HepG2 (cell line): ENCODE results near the gene EVC. TPM values are rescaled to one million over a fixed set of nuclear protein-coding genes. Genes with fewer than 3 reads are reported as not detected.
A peak's percentile ranks its signal among the peaks of the same experiment; 100 is the strongest.

Experiments used
- ATAC-seq: fragments of 200-7000 bp; cut with Tn5 transposase; 3 replicates; pipeline ENCODE4 v1.9.1; 2020; ENCODE audit warnings: mild to moderate bottlenecking, moderate library complexity
- BruUV-seq: library from RNA; stranded (reverse); fragments of 400-500 nt; replicated peaks from 2 replicates; lab custom pipeline; 2021; lab: Mats Ljungman, UMichigan
- CTCF ChIA-PET: fragments of 300-600 bp; formaldehyde crosslinking; extraction: SDS; loops from one replicate; lab custom pipeline; 2021; ENCODE audit warnings: low total read pairs, inconsistent platforms, low intra/inter-chr PET ratio; lab: Yijun Ruan, JAX
- POLR2A ChIA-PET: fragments of 350-600 bp; sonication (Branson Sonifier 250); formaldehyde crosslinking; loops from one replicate; lab custom pipeline; 2020; ENCODE audit warnings: antibody characterized with exemption, inconsistent platforms; lab: Yijun Ruan, JAX
- DNase-seq: peaks from one replicate; pipeline ENCODE4 v3.0.0-alpha.2; 2015; ENCODE audit warnings: low spot score
- FAIRE-seq: peaks from 3 replicates; lab custom pipeline; 2011; peaks lifted over from hg19 to GRCh38; lab: Jason Lieb, UNC
- H2AFZ ChIP-seq: one replicate; pipeline ENCODE4 v1.6.1; 2011; ENCODE audit warnings: low read length, inconsistent platforms
- H3K27ac ChIP-seq: fragments of 300-600 bp; 3 replicates; pipeline ENCODE4 v1.8.0; 2011; ENCODE audit warnings: mixed run types, mild to moderate bottlenecking, mixed read lengths, low read length, inconsistent platforms; ENCODE audit not compliant: insufficient read depth; ENCODE audit errors: extremely low read length
- H3K27me3 ChIP-seq, 2 experiments: fragments of 200-600 bp in 1 of 2; 2 replicates in 1 of 2; 3 replicates in 1 of 2; pipeline versions ENCODE4 v1.6.0 to v1.8.0; 2011; ENCODE audit warnings: low read length in 2 of 2, mild to moderate bottlenecking in 2 of 2, moderate library complexity in 2 of 2, inconsistent platforms in 1 of 2; ENCODE audit not compliant: insufficient read depth in 2 of 2, control insufficient read depth in 1 of 2
- H3K36me3 ChIP-seq, 2 experiments: fragments of 200-600 bp in 1 of 2; replicated peaks in 1 of 2; 2 replicates in 1 of 2; 3 replicates in 1 of 2; pipeline versions ENCODE4 v1.5.1 to v1.8.0; 2011; ENCODE audit warnings: low read length in 2 of 2, inconsistent platforms in 1 of 2; ENCODE audit not compliant: insufficient read depth in 2 of 2, control insufficient read depth in 1 of 2
- H3K4me1 ChIP-seq: 2 replicates; pipeline ENCODE4 v1.5.1; 2012; ENCODE audit warnings: low read length, inconsistent platforms; ENCODE audit not compliant: insufficient read depth
- H3K4me2 ChIP-seq: 2 replicates; pipeline ENCODE4 v1.6.0; 2011; ENCODE audit warnings: low read depth, low read length, inconsistent platforms
- H3K4me3 ChIP-seq, 3 experiments: fragments of 200-600 bp in 1 of 3; sonication (generic), shearing (Covaris generic) in 1 of 3; replicated peaks in 1 of 3; 2 replicates each; pipeline ENCODE4 v1.5.1; 2011 to 2016; ENCODE audit warnings: low read length in 3 of 3, inconsistent platforms in 2 of 3, low read depth in 2 of 3, mild to moderate bottlenecking in 2 of 3, control low read depth in 1 of 3, mixed read lengths in 1 of 3; ENCODE audit not compliant: insufficient read depth in 1 of 3
- H3K79me2 ChIP-seq: one replicate; pipeline ENCODE4 v1.6.1; 2011; ENCODE audit warnings: low read length, inconsistent platforms; ENCODE audit not compliant: insufficient read depth
- H3K9ac ChIP-seq: 2 replicates; pipeline ENCODE4 v1.6.0; 2011; ENCODE audit warnings: mild to moderate bottlenecking, low read depth, low read length, inconsistent platforms; ENCODE audit not compliant: insufficient read depth
- H3K9me3 ChIP-seq: 2 replicates; pipeline ENCODE4 v1.5.1; 2012; ENCODE audit warnings: mild to moderate bottlenecking, low read length
- H4K20me1 ChIP-seq: 2 replicates; pipeline ENCODE4 v1.6.0; 2011; ENCODE audit warnings: inconsistent platforms, mild to moderate bottlenecking, low read length, moderate library complexity; ENCODE audit not compliant: insufficient read depth
- MEIS2 ChIP-seq: sonication (generic); formaldehyde crosslinking; IDR thresholded peaks from 2 replicates; pipeline ENCODE4 v1.9.0; 2021; ENCODE audit warnings: mild to moderate bottlenecking, missing genetic modification reagents
- NPAS2 ChIP-seq: sonication (generic); formaldehyde crosslinking; IDR thresholded peaks from 2 replicates; pipeline ENCODE4 v1.8.0; 2022; ENCODE audit warnings: mild to moderate bottlenecking, missing genetic modification reagents, borderline replicate concordance
- NR2F2 ChIP-seq: IDR thresholded peaks from 2 replicates; pipeline ENCODE4 v1.6.1; 2012; ENCODE audit warnings: low read depth, inconsistent platforms, borderline replicate concordance
- PHF21A ChIP-seq: sonication (generic); formaldehyde crosslinking; IDR thresholded peaks from 2 replicates; pipeline ENCODE4 v1.5.0; 2020; ENCODE audit warnings: mild to moderate bottlenecking, missing genetic modification reagents
- RBFOX2 ChIP-seq: fragments of 200-400 bp; formaldehyde crosslinking; IDR thresholded peaks from 2 replicates; pipeline ENCODE4 v1.6.1; 2017; ENCODE audit warnings: low read depth, mild to moderate bottlenecking, low read length
- SP1 ChIP-seq, 2 experiments: fragments of 450-650 bp in 1 of 2; sonication (generic) in 1 of 2; formaldehyde crosslinking in 1 of 2; IDR thresholded peaks; 2 replicates each; pipeline versions ENCODE4 v1.4.0 to v1.6.1; 2016 to 2020; ENCODE audit warnings: missing genetic modification reagents in 1 of 2
- SRSF9 ChIP-seq: fragments of 200-400 bp; formaldehyde crosslinking; IDR thresholded peaks from 2 replicates; pipeline ENCODE4 v1.6.1; 2018; ENCODE audit warnings: borderline replicate concordance, mild to moderate bottlenecking, low read depth, low read length; ENCODE audit not compliant: insufficient read depth, poor library complexity, severe bottlenecking
- ZFP1 ChIP-seq: IDR thresholded peaks from 2 replicates; pipeline ENCODE4 v1.6.1; 2016
- ZNF709 ChIP-seq: sonication (generic); formaldehyde crosslinking; IDR thresholded peaks from 2 replicates; pipeline ENCODE4 v1.5.0; 2020; ENCODE audit warnings: mild to moderate bottlenecking, missing genetic modification reagents
- ZNF775 ChIP-seq: sonication (generic); formaldehyde crosslinking; IDR thresholded peaks from 2 replicates; pipeline ENCODE4 v1.4.0; 2020; ENCODE audit warnings: missing genetic modification reagents, mild to moderate bottlenecking, moderate library complexity, borderline replicate concordance
- WGBS: methylation state at CpG from one replicate; pipeline ENCODE4 v1.1.6; 2017; ENCODE audit warnings: low lambda C conversion rate; 5-methylcytosine and 5-hydroxymethylcytosine counted together
- in situ Hi-C: cut with HindIII; loops from 2 replicates; pipeline ENCODE4 v1.10.0; 2017; ENCODE audit warnings: low pct_unique_long_range_greater_than_20kb; ENCODE audit not compliant: extremely low pct_ligation_motif_present
- intact Hi-C: fragments of 100-400 bp; cut with micrococcal nuclease; formaldehyde crosslinking; loops from one replicate; pipeline ENCODE4 v1.10.0; 2022; ENCODE audit not compliant: unreplicated experiment
- polyA plus RNA-seq, 8 experiments: library from polyadenylated mRNA; depleted of rRNA in 3 of 8; stranded (reverse) in 7 of 8; unstranded in 1 of 8; fragments of >200 nt; fragmentation: Illumina TruSeq in 4 of 8; extraction: Trizol in 4 of 8; gene quantifications; 2 replicates each; pipeline versions ENCODE4 v1.2.1 to v1.2.3, GENCODE V29; 2011 to 2016; ENCODE audit warnings: low read depth in 4 of 8, missing spikeins in 1 of 8, mixed read lengths in 1 of 8; ENCODE audit not compliant: insufficient read depth in 1 of 8
- total RNA-seq, 5 experiments: library from RNA; depleted of rRNA; stranded (reverse); fragments of >200 nt; fragmentation: Illumina TruSeq; extraction: Trizol; gene quantifications; 2 replicates each; pipeline ENCODE4 v1.2.3, GENCODE V29; 2016; ENCODE audit warnings: low read depth in 1 of 5
- TF ChIP-seq, protein P1 (sequence below): fragments of 450-650 bp; IDR thresholded peaks from 2 replicates; pipeline ENCODE4 v1.6.1; 2016
- TF ChIP-seq, protein P2 (sequence below): IDR thresholded peaks from 2 replicates; pipeline ENCODE4 v1.6.1; 2018; ENCODE audit warnings: missing genetic modification reagents

The EVC gene
- total and polyA plus RNA-seq, 2 of the 13 experiments (the other 11 are each of a cell fraction or from before 2014, with no cell fraction given): 3.1 to 4.9 TPM

DNA sequence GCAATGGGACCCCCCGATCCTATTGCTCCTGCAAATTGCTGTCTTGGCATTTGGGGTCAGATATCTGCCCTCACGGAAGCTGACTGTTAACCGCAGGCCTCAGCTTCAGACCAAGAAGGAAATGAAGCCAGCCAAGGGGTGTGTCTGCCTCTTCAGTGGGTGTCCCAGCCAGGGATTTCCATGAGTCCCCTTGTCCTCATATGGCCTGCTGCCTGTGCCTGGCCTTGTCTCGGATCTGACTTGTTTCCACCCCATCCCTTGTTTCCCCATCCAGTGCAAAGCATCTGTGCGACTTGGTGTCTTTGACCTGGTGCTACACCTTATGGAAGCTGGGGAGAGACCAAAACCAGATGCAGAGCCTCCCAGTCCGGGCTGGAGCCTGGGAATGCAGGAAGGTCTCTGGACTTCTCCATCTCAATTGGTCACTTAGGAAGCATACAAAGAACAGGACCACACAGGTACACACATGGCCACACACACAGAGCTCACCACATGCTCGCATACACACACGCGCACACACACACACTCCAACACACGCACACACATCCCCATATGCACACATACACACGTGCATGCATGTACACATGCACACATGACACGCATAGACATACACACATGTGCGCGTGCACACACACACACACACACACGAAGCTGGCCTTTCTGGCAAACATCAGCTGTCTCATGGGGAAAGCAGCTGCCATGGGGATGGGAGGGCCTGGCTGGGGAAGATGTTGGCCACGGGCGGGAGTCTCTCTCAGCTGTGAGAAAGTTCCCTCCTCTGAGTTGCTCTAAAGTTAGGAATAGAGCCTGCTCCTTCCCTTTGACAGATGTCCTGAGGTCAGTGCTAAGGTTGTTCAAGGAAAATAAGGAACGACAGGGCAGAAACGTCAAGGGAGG is 116.4 kb downstream of the EVC start:
- Histone ChIP-seq H2AFZ (no peak overlapping the region), H4K20me1 (no peaks in the 10 kb centered on the region), H3K4me1 (no peaks in the 10 kb centered on the region; the same call in 1 of the 2 replicates), H3K27ac (no peak overlapping the region), H3K27me3 (no peaks in the 10 kb centered on the region), H3K4me2 (no peak overlapping the region), H3K4me3 (no peak overlapping the region), H3K9ac (no peak overlapping the region), H3K79me2 (no peaks in the 10 kb centered on the region), H3K9me3 (no peaks in the 10 kb centered on the region), H3K36me3 (peaks cover 0 to 3% of the 10 kb centered on the region in 2 experiments; a peak in 3 of 5 replicates)
- in situ Hi-C loops (loop anchor here (10.0 kb wide), 1 partner anchor 433 kb away; no protein-coding TSS in a partner anchor), intact Hi-C loops (no loop called here)
- BruUV-seq: no TSS peak
- ATAC-seq (no peak), FAIRE-seq (no peak), DNase-seq (no peak)
- TF ChIP-seq ZNF775 (no peak), RBFOX2 (no peak), SP1 (IDR thresholded peaks at IDR 0.05) (no peak), SP1 (CRISPR knock-in tag; IDR thresholded peaks at IDR 0.05) (no peak), ZFP1 (CRISPR knock-in tag) (no peak)
- TF ChIP-seq, protein P1, sequence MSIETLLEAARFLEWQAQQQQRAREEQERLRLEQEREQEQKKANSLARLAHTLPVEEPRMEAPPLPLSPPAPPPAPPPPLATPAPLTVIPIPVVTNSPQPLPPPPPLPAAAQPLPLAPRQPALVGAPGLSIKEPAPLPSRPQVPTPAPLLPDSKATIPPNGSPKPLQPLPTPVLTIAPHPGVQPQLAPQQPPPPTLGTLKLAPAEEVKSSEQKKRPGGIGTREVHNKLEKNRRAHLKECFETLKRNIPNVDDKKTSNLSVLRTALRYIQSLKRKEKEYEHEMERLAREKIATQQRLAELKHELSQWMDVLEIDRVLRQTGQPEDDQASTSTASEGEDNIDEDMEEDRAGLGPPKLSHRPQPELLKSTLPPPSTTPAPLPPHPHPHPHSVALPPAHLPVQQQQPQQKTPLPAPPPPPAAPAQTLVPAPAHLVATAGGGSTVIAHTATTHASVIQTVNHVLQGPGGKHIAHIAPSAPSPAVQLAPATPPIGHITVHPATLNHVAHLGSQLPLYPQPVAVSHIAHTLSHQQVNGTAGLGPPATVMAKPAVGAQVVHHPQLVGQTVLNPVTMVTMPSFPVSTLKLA: peak; percentile 77
- ChIA-PET POLR2A (no interaction called here), CTCF (no interaction called here)
- WGBS: 91% methylated on average over 18 of the region's 19 CpGs

DNA sequence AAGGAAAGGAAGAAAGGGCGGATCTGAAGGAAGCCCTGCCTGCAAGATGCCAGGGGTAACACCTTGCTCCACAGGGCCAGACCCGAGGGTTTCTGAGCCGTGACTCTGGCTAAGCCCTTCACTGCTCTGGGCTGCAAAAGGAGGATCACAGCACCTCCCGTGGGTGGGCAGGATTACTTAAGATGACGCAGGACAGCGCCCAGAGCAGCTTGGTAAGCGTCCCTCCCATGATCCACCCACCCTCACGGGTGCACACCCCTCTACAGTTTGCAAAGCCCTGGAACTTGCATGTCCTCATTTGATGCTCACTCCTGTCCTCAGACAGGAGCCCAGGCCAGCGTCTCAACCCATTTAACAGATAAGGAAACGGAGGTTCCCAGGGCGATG is 117.0 kb downstream of the EVC start:
- Histone ChIP-seq H3K4me1 (no peaks in the 10 kb centered on the region; the same call in 1 of the 2 replicates), H3K9ac (no peak overlapping the region), H3K4me3 (no peak overlapping the region), H3K36me3 (peaks cover 0 to 3% of the 10 kb centered on the region in 2 experiments; a peak in 3 of 5 replicates), H3K79me2 (no peaks in the 10 kb centered on the region), H3K27ac (no peak overlapping the region), H4K20me1 (no peaks in the 10 kb centered on the region), H3K9me3 (no peaks in the 10 kb centered on the region), H2AFZ (no peak overlapping the region), H3K27me3 (no peaks in the 10 kb centered on the region), H3K4me2 (no peak overlapping the region)
- no peak for FAIRE-seq
- ATAC-seq: no peak
- WGBS: 98% methylated on average over 9 of the region's 11 CpGs
- POLR2A ChIA-PET: no interaction called here
- intact Hi-C loops: no loop called here
- CTCF ChIA-PET: no interaction called here
- in situ Hi-C loops: loop anchor here (10.0 kb wide), 1 partner anchor 433 kb away; no protein-coding TSS in a partner anchor
- DNase-seq: no peak
- no TSS peak for BruUV-seq
- TF ChIP-seq NPAS2 (CRISPR knock-in tag) (no peak), NR2F2 (no peak), ZNF709 (CRISPR knock-in tag) (no peak), PHF21A (no peak), SRSF9 (no peak), MEIS2 (CRISPR knock-in tag) (no peak)
- TF ChIP-seq, protein P2, sequence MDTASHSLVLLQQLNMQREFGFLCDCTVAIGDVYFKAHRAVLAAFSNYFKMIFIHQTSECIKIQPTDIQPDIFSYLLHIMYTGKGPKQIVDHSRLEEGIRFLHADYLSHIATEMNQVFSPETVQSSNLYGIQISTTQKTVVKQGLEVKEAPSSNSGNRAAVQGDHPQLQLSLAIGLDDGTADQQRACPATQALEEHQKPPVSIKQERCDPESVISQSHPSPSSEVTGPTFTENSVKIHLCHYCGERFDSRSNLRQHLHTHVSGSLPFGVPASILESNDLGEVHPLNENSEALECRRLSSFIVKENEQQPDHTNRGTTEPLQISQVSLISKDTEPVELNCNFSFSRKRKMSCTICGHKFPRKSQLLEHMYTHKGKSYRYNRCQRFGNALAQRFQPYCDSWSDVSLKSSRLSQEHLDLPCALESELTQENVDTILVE (CRISPR knock-in tag): no peak
